ENCODE measurements around the gene CDK1. TPM values are rescaled to one million over a fixed set of nuclear protein-coding genes. Genes with fewer than 3 reads are reported as not detected.

The CDK1 gene
- total RNA-seq, 3 donors from 2014 or later = 0.98 to 5.0 (median 2.2) TPM

DNA sequence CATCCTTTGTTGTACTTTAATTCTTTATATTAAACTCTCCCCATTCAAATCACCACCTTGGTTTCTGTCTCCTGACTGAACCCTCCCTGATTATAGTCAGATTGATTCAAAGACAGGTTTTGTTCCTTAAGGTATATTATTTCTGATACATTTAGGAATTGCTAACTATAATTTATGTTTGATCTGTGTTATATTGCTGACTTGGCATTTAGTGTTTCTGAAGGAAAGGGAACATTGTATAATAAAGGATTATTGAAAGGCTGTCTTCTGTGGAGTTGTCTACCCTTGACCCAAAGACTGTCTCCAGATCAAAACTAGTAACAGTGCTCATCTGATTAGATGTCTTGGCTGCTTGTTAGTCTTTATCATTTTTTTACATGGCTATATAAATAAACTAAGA lies 10.3 kb downstream of the CDK1 start:
- Histone ChIP-seq H3K36me3 (no peaks in the 10 kb centered on the region), H3K4me3 (no peak overlapping the region), H3K4me1 (no peaks in the 10 kb centered on the region), H3K27me3 (no peaks in the 10 kb centered on the region), H3K27ac (no peak overlapping the region), H3K9me3 (no peaks in the 10 kb centered on the region)
- TF ChIP-seq POLR2A (IDR thresholded peaks at IDR 0.05) (no peak), CTCF (IDR thresholded peaks at IDR 0.05) (no peak), POLR2AphosphoS5 (IDR thresholded peaks at IDR 0.05) (no peak)
- intact Hi-C loops (cut with DNase I; ENCODE audit: low total_unique reads) = no loop called here
- DNase-seq (ENCODE audit: low spot score in 2 of 2) = no peak

DNA sequence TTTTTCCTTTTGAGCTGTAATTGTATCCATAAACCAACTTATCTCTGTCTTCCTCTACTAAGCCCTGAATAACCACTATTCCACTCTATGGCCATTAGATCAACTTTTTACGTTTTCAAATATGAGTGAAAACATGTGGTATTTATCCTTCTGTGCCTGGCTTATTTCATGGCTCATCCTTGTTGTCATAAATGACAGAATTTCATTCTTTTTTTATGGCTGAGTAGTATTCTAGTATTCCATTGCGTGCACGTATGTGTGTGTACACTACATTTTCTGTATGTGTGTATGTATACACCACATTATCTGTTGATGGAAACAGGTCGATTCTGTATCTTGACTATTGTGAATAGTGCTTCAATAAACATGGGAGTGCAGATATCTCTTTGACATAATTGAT lies 11.1 kb downstream of the CDK1 start:
- Histone ChIP-seq H3K36me3 (no peaks in the 10 kb centered on the region), H3K4me3 (no peak overlapping the region), H3K4me1 (no peaks in the 10 kb centered on the region), H3K27me3 (no peaks in the 10 kb centered on the region), H3K27ac (no peak overlapping the region), H3K9me3 (no peaks in the 10 kb centered on the region)
- TF ChIP-seq POLR2AphosphoS5 (IDR thresholded peaks at IDR 0.05) (no peak), CTCF (IDR thresholded peaks at IDR 0.05) (no peak), POLR2A (IDR thresholded peaks at IDR 0.05) (no peak)
- no peak for DNase-seq (ENCODE audit: low spot score in 2 of 2)
- intact Hi-C loops (cut with DNase I; ENCODE audit: low total_unique reads) = no loop called here

DNA sequence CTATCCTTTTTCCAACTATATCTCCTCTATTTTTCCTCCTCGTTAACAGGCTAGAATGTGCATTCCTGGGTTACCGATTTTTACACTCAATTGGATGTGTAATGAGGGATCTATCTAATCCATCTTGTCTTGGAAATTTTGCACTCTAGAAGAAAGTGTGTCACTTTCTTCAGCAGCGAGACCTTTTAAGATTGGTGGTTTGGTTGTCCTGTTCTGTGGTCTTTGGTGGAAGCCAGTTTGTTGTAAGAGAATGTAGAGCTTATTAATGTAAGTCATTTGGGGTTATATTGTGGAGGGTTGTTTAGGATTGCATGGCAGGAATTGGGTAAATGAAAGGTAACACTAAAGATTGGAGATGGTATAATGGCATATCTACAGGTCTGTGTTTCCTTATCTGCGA lies 16.7 kb downstream of the CDK1 start:
- DNase-seq (ENCODE audit: low spot score in 2 of 2) = no peak
- H3K27me3 ChIP-seq = no peaks in the 10 kb centered on the region
- no peaks in the 10 kb centered on the region for H3K36me3 ChIP-seq
- no peaks in the 10 kb centered on the region for H3K9me3 ChIP-seq
- H3K4me3 ChIP-seq = no peak overlapping the region
- H3K4me1 ChIP-seq = no peaks in the 10 kb centered on the region
- intact Hi-C loops (cut with DNase I; ENCODE audit: low total_unique reads) = no loop called here
- H3K27ac ChIP-seq = no peak overlapping the region
- TF ChIP-seq CTCF (IDR thresholded peaks at IDR 0.05) (no peak), POLR2A (IDR thresholded peaks at IDR 0.05) (no peak), POLR2AphosphoS5 (IDR thresholded peaks at IDR 0.05) (no peak)

DNA sequence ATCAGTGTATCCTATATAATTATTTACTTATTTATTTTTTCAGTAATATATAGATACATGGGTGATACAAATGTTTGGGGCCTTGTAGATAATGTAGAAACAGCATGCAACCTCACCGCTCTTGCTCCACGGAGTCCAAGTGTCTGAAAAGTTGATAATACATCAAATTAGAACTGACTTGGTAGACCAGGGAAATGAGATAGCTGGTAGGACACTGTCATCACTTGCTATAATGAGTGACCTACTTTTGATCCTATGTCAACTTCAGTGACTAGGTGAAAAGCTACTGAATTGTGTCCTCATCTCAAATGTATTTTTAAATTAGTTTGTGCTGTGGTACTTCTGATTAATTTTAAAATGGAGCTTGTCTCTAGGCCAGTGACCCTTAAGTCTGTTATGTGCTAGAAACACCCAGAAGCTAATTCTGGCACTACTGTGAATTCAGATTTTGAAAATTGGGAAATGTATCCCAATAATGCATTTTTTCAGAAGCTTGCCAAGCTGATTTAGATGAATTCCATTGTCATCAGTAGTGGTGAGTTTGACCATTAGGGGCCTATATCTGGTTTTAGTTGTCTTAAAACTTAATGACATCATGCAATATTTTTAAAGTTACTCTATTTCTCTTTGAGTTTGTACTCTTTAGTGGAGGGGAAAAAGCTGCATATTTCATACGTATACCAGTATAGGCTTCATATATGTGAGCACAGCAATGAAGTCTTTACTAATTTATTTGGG lies 17.4 kb downstream of the CDK1 start:
- TF ChIP-seq POLR2AphosphoS5 (IDR thresholded peaks at IDR 0.05) = no peak
- no peaks in the 10 kb centered on the region for H3K27me3 ChIP-seq
- no peak overlapping the region for H3K4me3 ChIP-seq
- no peak for DNase-seq (ENCODE audit: low spot score in 2 of 2)
- intact Hi-C loops (cut with DNase I; ENCODE audit: low total_unique reads) = no loop called here
- no peaks in the 10 kb centered on the region for H3K4me1 ChIP-seq
- H3K36me3 ChIP-seq = no peaks in the 10 kb centered on the region
- H3K27ac ChIP-seq = no peak overlapping the region
- no peaks in the 10 kb centered on the region for H3K9me3 ChIP-seq

DNA sequence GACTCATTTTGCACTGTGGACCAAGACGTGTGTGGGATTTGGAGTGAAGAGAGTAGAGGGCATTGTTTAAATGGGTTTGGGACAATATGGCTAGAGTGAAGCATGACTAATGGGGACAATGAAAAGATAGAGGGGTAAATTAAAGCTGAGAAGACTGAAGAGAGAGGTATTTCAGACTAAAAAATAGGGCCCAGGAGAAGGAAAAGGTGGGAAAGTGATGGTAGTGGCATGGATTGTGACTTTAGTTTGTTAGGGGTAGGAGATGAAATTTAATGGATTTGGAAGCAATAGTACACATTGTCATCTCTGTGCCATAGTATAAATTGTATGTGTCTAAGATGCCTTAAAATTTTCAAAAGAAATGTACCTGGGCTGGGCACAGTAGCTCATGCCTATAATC lies 18.2 kb downstream of the CDK1 start:
- Histone ChIP-seq H3K27me3 (no peaks in the 10 kb centered on the region), H3K4me3 (no peak overlapping the region), H3K36me3 (no peaks in the 10 kb centered on the region), H3K27ac (no peak overlapping the region), H3K4me1 (peaks cover 0 to 5% of the 10 kb centered on the region in 2 donors), H3K9me3 (no peaks in the 10 kb centered on the region)
- no peak for DNase-seq (ENCODE audit: low spot score in 2 of 2)
- TF ChIP-seq CTCF (IDR thresholded peaks at IDR 0.05) (no peak), POLR2AphosphoS5 (IDR thresholded peaks at IDR 0.05) (no peak), POLR2A (IDR thresholded peaks at IDR 0.05) (no peak)
- intact Hi-C loops (cut with DNase I; ENCODE audit: low total_unique reads) = no loop called here
